Measurements from ENCODE around the gene UQCRHL.
"Not testable (repeated sequence)": the region's sequence is repeated elsewhere in the genome, so short reads cannot be mapped to it uniquely, and the experiment has no call there.

Gene UQCRHL

DNA sequence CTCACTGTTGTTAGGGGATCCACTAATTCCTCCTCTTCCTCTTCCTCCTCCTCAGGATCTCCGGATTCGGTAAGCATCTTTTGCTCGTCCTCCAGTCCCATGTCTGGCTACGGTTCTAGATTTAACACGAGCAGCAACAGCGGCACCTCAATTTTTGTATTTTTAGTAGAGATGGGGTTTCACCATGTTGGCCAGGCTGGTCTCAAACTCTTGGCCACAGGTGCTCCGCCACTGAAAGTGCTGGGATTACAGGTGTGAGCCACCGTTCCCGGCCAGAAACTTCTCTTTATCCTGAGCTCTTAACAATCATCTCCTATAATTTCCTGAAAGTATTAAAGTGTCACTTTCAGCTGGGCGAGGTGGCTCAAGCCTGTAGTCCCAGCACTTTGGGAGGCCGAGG lies at the start of gene UQCRHL:
UQCRHL (minus strand) TSS at position 101 of the 400 bp plus-strand sequence; CDS start at position 101, 0 bp downstream.
- DNase-seq (ENCODE audit: low read depth); H3K4me3 ChIP-seq (ENCODE audit: low read depth, low read length): not testable (repeated sequence)

GRCh38 chr1:15856888-15857287 lies 49.4 kb upstream of the UQCRHL start:
- TF ChIP-seq, protein P1, sequence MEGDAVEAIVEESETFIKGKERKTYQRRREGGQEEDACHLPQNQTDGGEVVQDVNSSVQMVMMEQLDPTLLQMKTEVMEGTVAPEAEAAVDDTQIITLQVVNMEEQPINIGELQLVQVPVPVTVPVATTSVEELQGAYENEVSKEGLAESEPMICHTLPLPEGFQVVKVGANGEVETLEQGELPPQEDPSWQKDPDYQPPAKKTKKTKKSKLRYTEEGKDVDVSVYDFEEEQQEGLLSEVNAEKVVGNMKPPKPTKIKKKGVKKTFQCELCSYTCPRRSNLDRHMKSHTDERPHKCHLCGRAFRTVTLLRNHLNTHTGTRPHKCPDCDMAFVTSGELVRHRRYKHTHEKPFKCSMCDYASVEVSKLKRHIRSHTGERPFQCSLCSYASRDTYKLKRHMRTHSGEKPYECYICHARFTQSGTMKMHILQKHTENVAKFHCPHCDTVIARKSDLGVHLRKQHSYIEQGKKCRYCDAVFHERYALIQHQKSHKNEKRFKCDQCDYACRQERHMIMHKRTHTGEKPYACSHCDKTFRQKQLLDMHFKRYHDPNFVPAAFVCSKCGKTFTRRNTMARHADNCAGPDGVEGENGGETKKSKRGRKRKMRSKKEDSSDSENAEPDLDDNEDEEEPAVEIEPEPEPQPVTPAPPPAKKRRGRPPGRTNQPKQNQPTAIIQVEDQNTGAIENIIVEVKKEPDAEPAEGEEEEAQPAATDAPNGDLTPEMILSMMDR (conservative IDR thresholded peaks at IDR 0.05; ENCODE audit: low read depth, low read length): no peak
- no peak for DNase-seq (ENCODE audit: low read depth)
- H3K4me3 ChIP-seq (ENCODE audit: low read depth, low read length): no peak overlapping the region

GRCh38 chr1:15852828-15853302 lies 45.4 kb upstream of the UQCRHL start:
- H3K4me3 ChIP-seq (ENCODE audit: low read depth, low read length): no peak overlapping the region
- TF ChIP-seq, protein P1 (conservative IDR thresholded peaks at IDR 0.05; ENCODE audit: low read depth, low read length): no peak
- DNase-seq (ENCODE audit: low read depth): no peak

GRCh38 chr1:15852036-15852827 lies 44.8 kb upstream of the UQCRHL start:
- DNase-seq (ENCODE audit: low read depth): no peak
- TF ChIP-seq, protein P1 (conservative IDR thresholded peaks at IDR 0.05; ENCODE audit: low read depth, low read length): no peak
- no peak overlapping the region for H3K4me3 ChIP-seq (ENCODE audit: low read depth, low read length)

GRCh38 chr1:15851210-15852035 lies 44.0 kb upstream of the UQCRHL start:
- TF ChIP-seq, protein P1 (conservative IDR thresholded peaks at IDR 0.05; ENCODE audit: low read depth, low read length): no peak
- no peak for DNase-seq (ENCODE audit: low read depth)
- no peak overlapping the region for H3K4me3 ChIP-seq (ENCODE audit: low read depth, low read length)

- no peak for DNase-seq (ENCODE audit: low read depth)
- H3K4me3 ChIP-seq (ENCODE audit: low read depth, low read length): peak overlapping the region; percentile 73
- TF ChIP-seq, protein P1 (conservative IDR thresholded peaks at IDR 0.05; ENCODE audit: low read depth, low read length): no peak
These were observed 43.1 kb upstream of the UQCRHL start for GRCh38 chr1:15850471-15851001.

DNA sequence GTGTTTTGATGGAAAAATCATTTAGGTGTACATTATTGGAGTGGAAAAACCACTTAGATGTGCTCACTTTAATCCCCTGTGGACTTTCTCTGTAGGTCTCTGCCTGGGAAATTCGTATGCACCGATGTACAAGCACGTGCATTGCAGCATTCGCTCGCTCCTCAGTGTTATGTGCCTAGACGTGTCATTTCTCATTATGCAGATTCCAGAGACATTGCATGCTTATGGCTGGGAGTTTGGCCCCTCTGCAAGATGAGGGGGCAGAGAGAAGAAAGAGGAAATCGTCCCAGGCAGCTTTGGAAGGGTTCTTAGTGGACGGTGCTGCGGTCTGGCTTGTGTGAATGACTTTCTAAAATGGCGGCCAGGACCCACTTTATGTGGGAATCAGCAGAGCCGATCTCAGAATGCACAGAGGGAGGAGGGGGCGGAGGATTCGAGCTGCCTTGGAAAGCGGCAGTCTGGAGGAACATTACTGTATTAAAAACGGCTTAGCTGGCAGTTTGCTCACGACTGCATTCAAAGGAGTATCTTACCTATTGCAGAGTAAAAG lies 42.4 kb upstream of the UQCRHL start:
- H3K4me3 ChIP-seq (ENCODE audit: low read depth, low read length): peak overlapping the region; percentile 73
- peak; percentile 46 for DNase-seq (ENCODE audit: low read depth)
- TF ChIP-seq, protein P1 (conservative IDR thresholded peaks at IDR 0.05; ENCODE audit: low read depth, low read length): no peak
